MG63 (cell line): ENCODE data around the gene ORMDL1. TPM values are rescaled to one million over a fixed set of nuclear protein-coding genes. Genes with fewer than 3 reads are reported as not detected.
"Not testable (repeated sequence)": the region's sequence is repeated elsewhere in the genome, so short reads cannot be mapped to it uniquely, and the experiment has no call there.

Experiments
- DNase-seq: peaks from one replicate; pipeline ENCODE4 v3.0.0-alpha.2; 2020
- H3K27me3 ChIP-seq: fragments of 250-450 bp; sonication (Bioruptor Pico); 2 replicates; pipeline ENCODE4 v1.5.1; 2020; ENCODE audit warnings: mild to moderate bottlenecking, moderate library complexity
- H3K36me3 ChIP-seq: fragments of 250-450 bp; sonication (Bioruptor Pico); 2 replicates; pipeline ENCODE4 v1.5.1; 2020; ENCODE audit warnings: mild to moderate bottlenecking, moderate library complexity
- H3K4me3 ChIP-seq: fragments of 250-450 bp; sonication (Bioruptor Pico); 2 replicates; pipeline ENCODE4 v1.5.1; 2020; ENCODE audit warnings: mild to moderate bottlenecking, moderate library complexity
- H3K9me3 ChIP-seq: fragments of 250-450 bp; sonication (Bioruptor Pico); 2 replicates; pipeline ENCODE4 v1.5.1; 2020; ENCODE audit warnings: mild to moderate bottlenecking, moderate library complexity
- total RNA-seq: library from RNA; depleted of rRNA; stranded (reverse); fragments of >200 nt; shearing (Covaris generic); gene quantifications from 2 replicates; pipeline ENCODE4 v1.2.3, GENCODE V29; 2014; ENCODE audit warnings: low replicate concordance

ORMDL1 gene
- total RNA-seq, 1 experiment from 2014 or later: 63.5 TPM

GRCh38 chr2:189791338-189792042 lies 7.4 kb upstream of the ORMDL1 start:
- Histone ChIP-seq H3K4me3 (no peak overlapping the region), H3K36me3 (peaks cover 79% of the 10 kb centered on the region), H3K27me3 (no peaks in the 10 kb centered on the region), H3K9me3 (no peaks in the 10 kb centered on the region)
- no peak for DNase-seq

GRCh38 chr2:189783451-189783926 lies 650 bp downstream of the ORMDL1 start:
- DNase-seq: no peak
- H3K4me3 ChIP-seq: peak overlapping the region; percentile 90
- peaks cover 72% of the 10 kb centered on the region for H3K36me3 ChIP-seq
- no peaks in the 10 kb centered on the region for H3K9me3 ChIP-seq
- H3K27me3 ChIP-seq: no peaks in the 10 kb centered on the region

- peaks cover 81% of the 10 kb centered on the region for H3K36me3 ChIP-seq
- peak; percentile 9 for DNase-seq
- H3K4me3 ChIP-seq: peak overlapping the region; percentile 90
- no peaks in the 10 kb centered on the region for H3K27me3 ChIP-seq
- no peaks in the 10 kb centered on the region for H3K9me3 ChIP-seq
Observed at GRCh38 chr2:189782221-189782671, 1.9 kb downstream of the ORMDL1 start.

GRCh38 chr2:189772212-189772611 lies 11.9 kb downstream of the ORMDL1 start:
- Histone ChIP-seq H3K36me3 (peaks cover 86% of the 10 kb centered on the region), H3K4me3 (no peak overlapping the region), H3K9me3 (no peaks in the 10 kb centered on the region), H3K27me3 (no peaks in the 10 kb centered on the region)
- no peak for DNase-seq

- Histone ChIP-seq H3K27me3 (no peaks in the 10 kb centered on the region), H3K36me3 (peaks cover 78% of the 10 kb centered on the region), H3K9me3 (no peaks in the 10 kb centered on the region), H3K4me3 (no peak overlapping the region)
- no peak for DNase-seq
Observed at GRCh38 chr2:189770590-189771322, 13.4 kb downstream of the ORMDL1 start.

GRCh38 chr2:189763908-189764661 lies 20.1 kb downstream of the ORMDL1 start:
- Histone ChIP-seq H3K9me3 (no peaks in the 10 kb centered on the region), H3K4me3 (no peak overlapping the region; the same call in 1 of the 2 replicates), H3K36me3 (peaks cover 16% of the 10 kb centered on the region), H3K27me3 (no peaks in the 10 kb centered on the region)
- no peak for DNase-seq

- Histone ChIP-seq H3K9me3 (no peaks in the 10 kb centered on the region), H3K27me3 (no peaks in the 10 kb centered on the region), H3K4me3 (peak within 1 kb of the TSS; percentile 69)
Observed at GRCh38 chr2:189762551-189763298, 21.4 kb downstream of the ORMDL1 start, which contains the start of gene OSGEPL1. Gene OSGEPL1, minus strand, starts transcription at chr2:189762792. Its CDS starts 1,152 bp downstream, at chr2:189761640.

GRCh38 chr2:189762229-189762550 lies 21.9 kb downstream of the ORMDL1 start:
- Histone ChIP-seq H3K36me3 (peaks cover 6% of the 10 kb centered on the region), H3K9me3 (no peaks in the 10 kb centered on the region), H3K27me3 (no peaks in the 10 kb centered on the region), H3K4me3 (peak overlapping the region; percentile 69)
- DNase-seq: no peak

More at GRCh38 chr2:189762551-189763298, 21.4 kb downstream of the ORMDL1 start, which contains the start of gene OSGEPL1:
- peaks cover 10% of the 10 kb centered on the region for H3K36me3 ChIP-seq
- DNase-seq: peak; percentile 92

GRCh38 chr2:189760154-189760553 lies 24.0 kb downstream of the ORMDL1 start:
- H3K4me3 ChIP-seq, H3K27me3 ChIP-seq, H3K9me3 ChIP-seq, DNase-seq, H3K36me3 ChIP-seq: not testable (repeated sequence)

GRCh38 chr2:189756311-189756952 lies 27.7 kb downstream of the ORMDL1 start:
- H3K9me3 ChIP-seq: no peaks in the 10 kb centered on the region
- no peaks in the 10 kb centered on the region for H3K27me3 ChIP-seq

GRCh38 chr2:189751080-189751658 lies 33.0 kb downstream of the ORMDL1 start:
- no peak for DNase-seq
- H3K36me3 ChIP-seq: peaks cover 13% of the 10 kb centered on the region

More at GRCh38 chr2:189756311-189756952, 27.7 kb downstream of the ORMDL1 start:
- H3K36me3 ChIP-seq: peaks cover 3% of the 10 kb centered on the region; the same call in 1 of the 2 replicates
- no peak for DNase-seq
- H3K4me3 ChIP-seq: no peak overlapping the region

GRCh38 chr2:189729430-189729829 lies 54.7 kb downstream of the ORMDL1 start:
- no peak for DNase-seq
- H3K36me3 ChIP-seq: no peaks in the 10 kb centered on the region
- H3K4me3 ChIP-seq: no peak overlapping the region
- H3K9me3 ChIP-seq: no peaks in the 10 kb centered on the region
- no peaks in the 10 kb centered on the region for H3K27me3 ChIP-seq

More at GRCh38 chr2:189751080-189751658, 33.0 kb downstream of the ORMDL1 start:
- H3K4me3 ChIP-seq: no peak overlapping the region
- no peaks in the 10 kb centered on the region for H3K9me3 ChIP-seq
- no peaks in the 10 kb centered on the region for H3K27me3 ChIP-seq

- Histone ChIP-seq H3K36me3 (no peaks in the 10 kb centered on the region), H3K27me3 (no peaks in the 10 kb centered on the region), H3K9me3 (no peaks in the 10 kb centered on the region), H3K4me3 (no peak overlapping the region)
- DNase-seq: no peak
Observed at GRCh38 chr2:189726849-189727248, 57.3 kb downstream of the ORMDL1 start.

- no peak for DNase-seq
Observed at GRCh38 chr2:189726271-189726670, 57.9 kb downstream of the ORMDL1 start.

GRCh38 chr2:189723192-189723591 lies 60.9 kb downstream of the ORMDL1 start:
- Histone ChIP-seq H3K4me3 (no peak overlapping the region), H3K9me3 (no peaks in the 10 kb centered on the region), H3K27me3 (no peaks in the 10 kb centered on the region), H3K36me3 (no peaks in the 10 kb centered on the region)
- DNase-seq: no peak

More at GRCh38 chr2:189726271-189726670, 57.9 kb downstream of the ORMDL1 start:
- no peak overlapping the region for H3K4me3 ChIP-seq
- no peaks in the 10 kb centered on the region for H3K9me3 ChIP-seq
- H3K27me3 ChIP-seq: no peaks in the 10 kb centered on the region
- no peaks in the 10 kb centered on the region for H3K36me3 ChIP-seq
